Measurements from ENCODE around the gene ADAMTSL2.

ADAMTSL2 gene

DNA sequence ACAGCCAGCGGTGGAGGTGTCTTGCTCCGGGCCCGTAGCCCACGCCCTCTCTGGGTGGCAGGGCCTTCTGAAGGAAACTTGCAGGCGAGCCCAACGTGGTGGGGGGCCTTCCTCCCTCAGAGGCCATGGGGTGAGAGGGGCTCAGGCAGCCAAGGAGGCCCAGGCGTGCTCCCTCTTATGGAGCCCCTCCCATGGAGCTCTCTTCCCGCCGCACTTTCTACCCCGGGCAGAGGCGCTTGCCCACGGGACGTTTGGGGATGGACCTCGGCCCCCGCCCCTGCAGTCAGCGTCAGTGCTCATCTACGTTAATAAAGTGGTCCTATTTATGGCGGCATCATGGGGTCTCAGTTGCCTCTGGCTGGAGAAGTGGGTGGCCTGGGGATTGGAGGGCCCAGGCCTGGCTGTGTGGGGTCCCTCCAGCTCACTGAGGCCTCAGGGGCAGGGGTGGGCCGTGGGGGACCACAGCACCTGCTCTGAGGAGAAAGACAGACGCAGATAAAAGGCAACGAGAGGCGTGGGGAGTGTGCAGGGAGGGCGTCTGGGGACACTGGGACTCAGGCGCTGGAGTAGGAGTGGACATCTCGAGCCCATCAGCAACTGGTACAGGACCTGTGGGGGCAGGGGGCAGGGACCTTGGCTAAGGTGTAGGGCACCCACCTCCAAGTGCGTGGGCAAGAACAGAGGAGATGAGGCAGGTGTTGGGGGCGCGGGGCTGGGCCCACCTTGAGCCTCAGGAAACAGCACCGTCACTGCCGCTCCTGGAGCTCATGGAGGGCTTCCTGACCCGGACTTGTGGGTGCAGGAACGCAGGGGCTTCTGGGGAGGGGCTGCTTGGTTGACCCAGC lies 40.9 kb downstream of the ADAMTSL2 start:
- H3K4me3 Mint-ChIP-seq: no peak overlapping the region
- no peaks in the 10 kb centered on the region for H3K9me3 Mint-ChIP-seq
- H3K4me1 Mint-ChIP-seq (ENCODE audit: low read depth): peaks cover 7% of the 10 kb centered on the region
- H3K36me3 Mint-ChIP-seq (ENCODE audit: low read depth): no peaks in the 10 kb centered on the region
- no peak overlapping the region for H3K27ac Mint-ChIP-seq
- peaks cover 21% of the 10 kb centered on the region for H3K27me3 Mint-ChIP-seq

DNA sequence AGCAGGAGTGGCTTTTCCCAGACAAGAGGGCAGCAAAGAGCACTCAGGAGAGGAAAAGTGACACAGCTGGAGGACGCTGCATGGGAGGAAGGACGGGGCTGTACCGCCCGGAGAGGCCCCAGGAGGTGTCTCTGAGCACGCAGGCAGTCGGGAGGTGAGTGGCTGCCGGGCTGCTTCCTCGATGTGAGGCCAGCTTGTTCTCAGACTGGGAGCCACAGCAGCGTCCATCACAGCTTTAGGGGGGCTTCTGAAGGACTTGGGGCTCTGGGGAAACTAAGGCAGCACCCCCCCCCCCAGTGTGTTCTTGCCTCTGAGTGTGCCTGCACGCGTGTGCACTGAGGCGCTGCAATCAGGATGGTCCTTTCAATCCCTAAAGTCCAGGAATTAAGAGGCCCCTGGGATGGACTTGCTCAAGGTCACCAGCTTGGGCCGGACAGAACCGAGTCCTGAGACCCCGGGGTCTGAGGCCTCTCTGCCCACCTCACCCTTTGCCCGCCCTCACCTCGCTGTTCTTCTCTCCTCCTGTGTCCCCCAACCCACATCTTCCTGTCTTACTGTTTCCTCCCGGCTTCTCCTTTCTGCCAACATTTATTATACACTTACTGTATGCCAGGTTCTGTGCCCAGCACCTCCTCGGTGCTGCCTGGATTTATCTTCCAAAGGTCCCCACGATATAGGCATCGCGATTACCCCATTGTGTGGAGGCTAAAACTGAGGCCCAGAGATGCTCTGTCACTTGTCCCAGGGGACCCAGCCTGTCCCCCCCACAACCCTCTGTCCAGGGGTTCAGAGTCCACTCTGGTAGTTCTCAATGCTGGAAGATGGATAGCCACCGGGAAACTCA lies 41.7 kb downstream of the ADAMTSL2 start:
- no peak overlapping the region for H3K4me3 Mint-ChIP-seq
- peaks cover 25% of the 10 kb centered on the region for H3K27me3 Mint-ChIP-seq
- H3K27ac Mint-ChIP-seq: no peak overlapping the region
- H3K4me1 Mint-ChIP-seq (ENCODE audit: low read depth): peaks cover 7% of the 10 kb centered on the region
- H3K9me3 Mint-ChIP-seq: no peaks in the 10 kb centered on the region
- H3K36me3 Mint-ChIP-seq (ENCODE audit: low read depth): no peaks in the 10 kb centered on the region

DNA sequence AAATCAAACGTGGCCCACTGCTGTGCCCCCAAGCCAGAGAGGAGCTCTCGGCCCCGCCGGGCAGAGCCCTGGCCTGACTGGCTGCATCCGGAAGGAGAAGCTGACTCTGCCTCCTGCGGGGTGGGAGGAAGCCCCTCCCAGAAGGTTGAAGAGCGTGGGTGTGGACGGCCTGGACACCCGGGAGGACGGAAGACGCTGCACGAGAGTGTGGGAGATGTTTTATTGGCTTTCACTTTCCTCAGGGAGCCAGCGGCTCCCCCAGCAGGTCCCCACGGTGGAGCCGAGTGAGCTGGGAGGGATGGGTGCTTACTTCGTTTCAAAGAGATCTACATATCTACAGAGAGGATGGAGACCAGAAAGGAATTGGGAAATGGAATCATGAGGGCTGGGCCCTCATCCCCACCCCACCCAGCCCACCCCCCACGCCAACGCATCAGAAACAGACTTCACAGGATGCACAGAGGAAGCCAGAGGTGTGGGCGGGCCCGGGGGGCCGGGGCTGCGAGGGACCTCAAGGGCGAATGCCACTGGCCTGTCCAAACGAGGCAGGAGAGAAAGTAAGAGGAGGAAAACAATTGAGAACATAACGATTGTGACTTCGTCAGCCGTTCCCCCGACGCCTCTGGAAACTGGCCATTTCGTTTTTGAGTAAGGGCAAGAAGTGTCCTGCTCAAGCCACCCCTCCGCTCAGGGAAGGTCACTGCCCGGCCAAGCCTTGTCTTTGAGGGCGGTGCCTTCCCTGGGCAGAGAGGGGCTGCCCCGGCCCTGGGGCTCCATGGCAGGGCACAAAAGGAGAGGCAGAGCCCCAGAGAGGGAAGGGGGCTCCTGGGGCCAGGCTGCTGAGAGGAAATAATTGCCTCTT lies 42.6 kb downstream of the ADAMTSL2 start:
- Mint-ChIP-seq H3K4me1 (ENCODE audit: low read depth) (peaks cover 7% of the 10 kb centered on the region), H3K27ac (no peak overlapping the region), H3K27me3 (peaks cover 32% of the 10 kb centered on the region), H3K9me3 (no peaks in the 10 kb centered on the region), H3K36me3 (ENCODE audit: low read depth) (no peaks in the 10 kb centered on the region), H3K4me3 (peak overlapping the region; percentile 20)

DNA sequence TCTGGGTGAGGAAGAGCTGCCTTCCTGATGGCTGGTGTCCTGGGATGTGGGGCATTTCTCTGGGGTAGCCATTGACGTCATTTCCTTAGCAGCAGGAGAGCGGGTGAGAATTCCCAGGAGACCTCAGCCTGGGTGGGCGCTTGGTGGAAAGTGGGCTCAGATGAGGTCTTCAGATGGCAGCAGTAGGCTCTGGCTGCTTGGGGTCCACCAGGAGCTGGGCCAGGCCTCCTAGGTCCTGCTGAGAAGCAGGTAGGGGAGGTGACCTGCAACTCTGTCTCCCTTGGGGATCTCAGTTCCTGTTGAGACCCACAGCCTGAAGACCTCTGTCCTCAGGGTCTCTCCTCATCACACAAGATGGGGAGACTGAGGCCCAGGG lies 43.2 kb downstream of the ADAMTSL2 start:
- no peak overlapping the region for H3K4me3 Mint-ChIP-seq
- peaks cover 32% of the 10 kb centered on the region for H3K27me3 Mint-ChIP-seq
- no peaks in the 10 kb centered on the region for H3K36me3 Mint-ChIP-seq (ENCODE audit: low read depth)
- H3K27ac Mint-ChIP-seq: no peak overlapping the region
- H3K4me1 Mint-ChIP-seq (ENCODE audit: low read depth): peaks cover 7% of the 10 kb centered on the region
- H3K9me3 Mint-ChIP-seq: no peaks in the 10 kb centered on the region

DNA sequence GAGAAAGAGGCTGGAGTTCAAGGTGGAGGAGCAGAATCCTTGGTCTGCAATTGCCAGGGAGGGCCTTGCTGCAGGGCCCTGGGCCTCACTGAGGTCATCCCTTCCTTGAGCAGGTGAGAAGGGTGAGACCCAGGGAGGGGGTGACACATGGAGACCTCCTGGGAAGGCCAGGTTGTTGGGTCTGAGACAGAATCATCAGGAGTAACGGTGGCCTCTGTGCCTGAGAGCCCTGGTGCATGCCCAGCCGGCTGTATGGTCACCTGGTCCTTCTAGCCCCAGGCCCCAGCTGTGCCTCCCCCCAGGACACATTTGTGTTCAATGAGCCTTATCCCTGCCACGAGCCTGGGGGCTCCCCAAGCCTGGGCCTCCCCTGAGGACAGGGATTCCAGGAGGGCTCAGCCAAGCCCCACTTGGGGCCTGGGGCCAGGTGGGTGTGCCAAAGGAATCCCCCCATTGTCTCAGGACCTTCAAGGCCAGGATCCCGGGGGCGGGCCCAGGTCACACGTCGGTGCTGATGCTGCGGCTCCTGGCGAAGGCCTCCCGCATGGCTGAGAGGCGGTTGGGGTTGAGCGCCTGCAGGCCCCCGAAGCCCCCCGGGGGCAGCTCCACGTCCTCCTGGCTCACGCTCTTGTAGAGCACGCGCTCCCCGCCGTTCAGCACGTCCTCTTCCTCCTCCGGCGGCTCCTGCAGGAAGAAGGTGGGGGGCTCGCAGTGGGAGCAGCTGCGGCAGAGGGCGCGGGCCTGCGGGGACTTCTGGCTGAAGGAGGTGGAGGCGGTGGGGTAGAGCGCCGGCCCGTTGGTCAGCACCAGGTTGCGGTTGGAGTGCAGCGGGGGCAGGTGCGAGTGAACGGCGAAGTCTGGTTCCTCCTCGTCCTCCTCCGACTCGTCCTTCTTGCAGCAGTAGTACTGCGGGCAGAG lies 44.3 kb downstream of the ADAMTSL2 start:
- Mint-ChIP-seq H3K27me3 (peaks cover 33% of the 10 kb centered on the region), H3K4me1 (ENCODE audit: low read depth) (peaks cover 7% of the 10 kb centered on the region), H3K4me3 (no peak overlapping the region), H3K27ac (no peak overlapping the region), H3K36me3 (ENCODE audit: low read depth) (no peaks in the 10 kb centered on the region), H3K9me3 (no peaks in the 10 kb centered on the region)

DNA sequence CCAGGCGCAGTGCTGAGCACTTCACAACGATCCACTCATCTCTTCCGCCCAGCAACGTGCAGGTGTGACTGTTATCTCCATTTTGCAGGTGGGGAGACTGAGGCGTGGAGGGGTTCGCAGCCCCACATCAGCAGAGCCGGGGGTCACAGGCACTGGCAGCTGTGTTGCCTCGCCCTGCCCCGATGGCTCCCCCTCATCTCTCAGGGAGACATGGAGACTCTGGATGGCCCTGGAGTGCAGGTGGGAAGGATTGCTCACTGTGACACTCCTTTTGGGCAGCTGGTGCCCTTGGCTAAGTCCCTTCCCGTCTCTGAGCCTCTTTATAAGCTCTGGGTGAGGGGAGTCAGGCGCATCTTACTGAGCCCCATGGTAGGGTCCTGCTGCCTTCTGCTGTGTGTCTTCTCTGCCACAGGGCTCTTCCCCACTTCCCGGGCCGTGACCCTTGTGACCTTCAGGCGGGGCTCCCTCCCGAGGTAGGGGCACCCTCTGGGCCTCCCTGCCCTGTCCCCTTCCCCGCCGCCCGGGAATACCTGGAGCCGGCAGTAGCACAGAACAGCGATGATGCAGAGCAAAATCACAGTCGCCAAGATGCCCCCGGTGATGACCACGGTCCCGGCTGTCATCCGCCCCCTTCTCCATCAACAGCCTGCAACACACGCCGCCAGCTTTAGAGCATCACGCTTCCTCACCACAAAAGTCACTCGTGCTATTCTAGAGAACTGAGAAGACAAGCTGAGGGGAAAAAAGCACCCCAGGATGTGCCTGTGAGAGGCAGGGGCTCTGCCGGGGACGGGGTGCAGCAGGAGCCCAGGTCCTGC lies 45.3 kb downstream of the ADAMTSL2 start:
- Mint-ChIP-seq H3K4me3 (no peak overlapping the region), H3K4me1 (ENCODE audit: low read depth) (peaks cover 7% of the 10 kb centered on the region), H3K36me3 (ENCODE audit: low read depth) (no peaks in the 10 kb centered on the region), H3K27me3 (peaks cover 41% of the 10 kb centered on the region), H3K9me3 (no peaks in the 10 kb centered on the region), H3K27ac (no peak overlapping the region)

DNA sequence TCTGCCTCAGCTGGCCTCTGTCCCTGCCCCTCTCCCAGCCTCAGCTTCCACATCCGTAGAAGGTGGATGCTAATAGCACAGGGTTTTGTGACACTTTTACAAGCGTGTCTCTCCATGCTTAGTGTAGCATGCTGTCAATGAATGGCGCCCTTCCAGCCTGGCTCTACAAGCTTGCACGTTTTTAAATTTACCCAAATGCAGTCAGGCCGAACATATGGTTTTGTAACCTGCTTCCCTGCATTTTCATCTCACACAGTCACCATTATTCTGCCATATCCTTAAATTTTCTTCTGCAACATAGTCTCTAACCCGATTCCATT lies 45.9 kb downstream of the ADAMTSL2 start:
- Mint-ChIP-seq H3K36me3 (ENCODE audit: low read depth) (no peaks in the 10 kb centered on the region), H3K4me1 (ENCODE audit: low read depth) (peaks cover 7% of the 10 kb centered on the region), H3K4me3 (no peak overlapping the region), H3K27ac (no peak overlapping the region), H3K9me3 (no peaks in the 10 kb centered on the region), H3K27me3 (peaks cover 41% of the 10 kb centered on the region)

DNA sequence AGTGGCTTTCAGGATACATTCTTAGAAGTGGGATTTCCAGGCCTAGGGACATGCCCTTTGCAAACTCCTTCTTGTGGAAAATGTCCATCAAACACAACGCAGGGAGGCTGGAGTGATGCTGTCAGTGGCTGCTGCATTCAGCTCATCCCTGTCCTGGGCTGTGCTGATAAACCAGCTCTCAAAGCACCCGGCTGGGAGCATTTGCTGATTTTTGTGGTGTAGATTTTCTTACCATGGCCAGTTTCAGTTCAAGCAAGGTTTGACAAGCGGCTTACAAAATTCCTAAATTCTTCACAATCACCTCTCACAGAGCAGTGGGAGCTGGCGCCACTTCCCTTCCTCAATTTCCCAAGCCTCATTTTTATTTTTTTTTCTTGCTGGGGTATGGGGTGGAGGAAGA lies 46.5 kb downstream of the ADAMTSL2 start:
- no peak overlapping the region for H3K4me3 Mint-ChIP-seq
- H3K4me1 Mint-ChIP-seq (ENCODE audit: low read depth): peaks cover 10% of the 10 kb centered on the region
- H3K9me3 Mint-ChIP-seq: no peaks in the 10 kb centered on the region
- H3K27me3 Mint-ChIP-seq: peaks cover 44% of the 10 kb centered on the region
- H3K36me3 Mint-ChIP-seq (ENCODE audit: low read depth): no peaks in the 10 kb centered on the region
- no peak overlapping the region for H3K27ac Mint-ChIP-seq

DNA sequence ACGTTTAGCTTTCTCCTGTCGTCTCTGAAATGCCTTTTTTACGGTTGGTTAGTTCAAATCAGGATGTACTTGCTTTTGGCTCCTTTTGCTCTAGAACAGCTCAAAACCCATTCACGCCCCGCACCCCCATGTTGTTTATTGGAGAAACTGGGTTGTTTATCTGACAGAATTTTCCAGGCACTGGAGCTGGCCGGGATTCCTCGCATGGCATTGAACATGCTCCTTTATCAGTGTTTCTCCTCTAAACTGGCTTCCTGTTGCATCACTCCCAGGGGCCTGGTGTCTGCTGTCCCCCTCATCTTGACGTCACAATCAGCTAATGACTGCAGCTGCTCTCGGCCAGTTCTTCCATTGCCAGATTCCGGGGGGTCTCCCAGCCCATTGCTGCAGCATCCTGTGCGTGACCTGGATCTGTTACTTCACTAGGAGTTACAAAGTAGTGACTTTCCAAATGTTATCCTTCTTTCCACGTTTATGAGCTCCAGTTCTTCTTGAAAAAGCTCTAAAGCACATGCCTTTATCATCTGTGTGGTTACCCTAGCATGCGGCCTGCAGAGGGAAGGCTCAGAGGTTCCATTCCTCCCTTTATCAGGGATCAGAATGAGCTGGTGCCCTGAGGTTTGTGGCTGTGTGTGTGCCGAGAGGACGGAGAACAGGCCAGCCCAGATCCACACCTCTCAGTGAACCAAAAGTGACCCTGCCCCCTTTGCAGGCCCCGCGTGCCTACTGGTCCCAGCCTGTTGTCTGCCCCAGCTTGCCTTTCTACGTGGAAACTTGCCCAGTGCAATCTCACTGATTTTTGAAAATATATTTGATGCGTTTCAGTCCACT lies 47.2 kb downstream of the ADAMTSL2 start:
- Mint-ChIP-seq H3K4me1 (ENCODE audit: low read depth) (peaks cover 7% of the 10 kb centered on the region), H3K27ac (no peak overlapping the region), H3K27me3 (peaks cover 40% of the 10 kb centered on the region), H3K4me3 (no peak overlapping the region), H3K9me3 (no peaks in the 10 kb centered on the region), H3K36me3 (ENCODE audit: low read depth) (no peaks in the 10 kb centered on the region)

DNA sequence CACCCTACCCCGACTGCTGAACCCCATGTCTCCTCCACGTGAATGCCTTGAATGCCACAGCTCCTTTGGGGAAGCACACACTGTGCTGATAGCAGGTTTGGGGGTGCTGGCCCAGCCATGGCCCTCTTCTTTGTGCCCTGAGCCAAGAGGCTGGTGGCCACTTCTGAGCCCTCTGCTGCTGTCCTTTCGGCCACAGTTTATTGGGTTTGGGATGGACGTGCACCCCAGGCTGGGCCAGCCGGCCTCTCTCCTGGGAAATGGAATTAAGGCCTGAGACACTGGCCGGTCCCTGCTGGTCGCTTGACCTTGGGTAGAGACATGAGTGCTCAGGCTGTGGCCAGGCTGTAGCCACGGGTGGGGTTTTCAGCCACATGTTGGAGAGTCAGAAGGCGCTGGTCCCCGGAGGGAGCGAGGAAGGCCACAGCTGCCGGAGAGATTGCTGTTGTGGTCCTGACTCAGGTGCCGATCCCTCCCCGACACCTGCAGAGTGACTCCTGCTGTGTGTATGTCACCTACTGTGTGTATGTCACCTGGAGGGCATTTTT lies 48.1 kb downstream of the ADAMTSL2 start:
- Mint-ChIP-seq H3K9me3 (no peaks in the 10 kb centered on the region), H3K27me3 (peaks cover 36% of the 10 kb centered on the region), H3K4me3 (no peak overlapping the region), H3K4me1 (ENCODE audit: low read depth) (peaks cover 4% of the 10 kb centered on the region), H3K27ac (no peak overlapping the region), H3K36me3 (ENCODE audit: low read depth) (no peaks in the 10 kb centered on the region)

DNA sequence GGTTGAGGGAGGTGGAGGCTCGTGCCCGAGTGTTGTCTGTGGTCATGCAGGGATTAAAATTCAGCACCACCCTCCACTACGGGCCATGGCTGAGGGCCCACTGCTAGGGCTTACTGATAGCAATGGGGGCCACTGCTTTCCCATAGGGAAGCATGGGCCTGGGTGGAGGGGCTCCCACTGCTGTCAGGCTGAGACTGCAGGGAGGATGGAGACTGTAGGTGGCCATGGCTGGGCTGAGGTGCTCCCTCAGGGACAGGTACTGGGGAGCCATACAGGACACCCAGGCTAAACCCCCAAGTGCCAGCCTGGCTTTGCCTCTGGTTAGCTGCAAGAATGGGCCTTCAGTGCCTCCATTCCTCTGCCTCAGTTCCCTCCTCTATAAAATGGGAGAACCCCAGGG lies 48.6 kb downstream of the ADAMTSL2 start:
- H3K27ac Mint-ChIP-seq: no peak overlapping the region
- H3K4me1 Mint-ChIP-seq (ENCODE audit: low read depth): peaks cover 4% of the 10 kb centered on the region
- H3K36me3 Mint-ChIP-seq (ENCODE audit: low read depth): no peaks in the 10 kb centered on the region
- no peaks in the 10 kb centered on the region for H3K9me3 Mint-ChIP-seq
- peaks cover 35% of the 10 kb centered on the region for H3K27me3 Mint-ChIP-seq
- H3K4me3 Mint-ChIP-seq: no peak overlapping the region

DNA sequence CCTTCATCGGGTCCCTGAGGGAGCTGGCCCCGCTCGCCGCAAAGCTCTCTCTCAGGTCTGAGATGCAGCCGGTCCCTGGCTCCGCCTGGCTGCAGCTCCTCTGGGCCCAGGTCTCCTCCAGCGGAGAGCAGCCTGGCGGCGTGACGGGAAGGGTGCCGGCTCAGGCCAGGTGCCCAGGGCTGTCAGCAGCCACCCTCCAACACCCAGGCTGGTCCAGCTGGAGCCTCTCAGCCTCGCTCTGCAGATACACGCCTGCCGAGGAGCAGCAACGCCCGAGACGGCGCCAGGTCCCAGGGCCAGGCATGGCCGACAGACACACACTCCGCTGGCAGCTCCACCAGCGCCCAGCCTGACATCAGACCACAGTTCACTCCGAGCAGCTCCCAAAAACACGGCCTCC lies 49.1 kb downstream of the ADAMTSL2 start:
- peaks cover 31% of the 10 kb centered on the region for H3K27me3 Mint-ChIP-seq

More for the DNA sequence above, 49.1 kb downstream of the ADAMTSL2 start:
- Mint-ChIP-seq H3K4me3 (no peak overlapping the region), H3K27ac (no peak overlapping the region), H3K9me3 (peaks cover 4% of the 10 kb centered on the region), H3K4me1 (ENCODE audit: low read depth) (peaks cover 4% of the 10 kb centered on the region), H3K36me3 (ENCODE audit: low read depth) (no peaks in the 10 kb centered on the region)

Measured in stimulated activated naive CD8-positive, alpha-beta T cell treated with anti-CD3 and anti-CD28 coated beads, Interleukin-15, Interleukin-2, amounts not matched to agents 100 ng/mL and 50 ng/mL, for 24 hours (primary cell).